Measurements from ENCODE around the gene PRR16. TPM values are rescaled to one million over a fixed set of nuclear protein-coding genes. Genes with fewer than 3 reads are reported as not detected.
A peak's percentile ranks its signal among the peaks of the same experiment; 100 is the strongest.

Gene PRR16
- total RNA-seq, 6 experiments from 2014 or later: 53.5 to 74.0 (median 61.2) TPM

- peaks cover 16% of the 10 kb centered on the region for H3K36me3 Mint-ChIP-seq (ENCODE audit: low read depth)
- TF ChIP-seq CTCF (IDR thresholded peaks at IDR 0.05): no peak
- peaks cover 3% of the 10 kb centered on the region; the same call in 1 of the 2 replicates for H3K27me3 Mint-ChIP-seq (ENCODE audit: insufficient read depth)
- peak; percentile 75 for DNase-seq
- H3K9me3 Mint-ChIP-seq: no peaks in the 10 kb centered on the region
- H3K4me1 Mint-ChIP-seq (ENCODE audit: low read depth): peaks cover 70% of the 10 kb centered on the region
- peak overlapping the region; percentile 84 for H3K27ac Mint-ChIP-seq
- H3K4me3 Mint-ChIP-seq: peak overlapping the region; percentile 80
Observed at GRCh38 chr5:120682851-120683250, 218.8 kb downstream of the PRR16 start.

DNA sequence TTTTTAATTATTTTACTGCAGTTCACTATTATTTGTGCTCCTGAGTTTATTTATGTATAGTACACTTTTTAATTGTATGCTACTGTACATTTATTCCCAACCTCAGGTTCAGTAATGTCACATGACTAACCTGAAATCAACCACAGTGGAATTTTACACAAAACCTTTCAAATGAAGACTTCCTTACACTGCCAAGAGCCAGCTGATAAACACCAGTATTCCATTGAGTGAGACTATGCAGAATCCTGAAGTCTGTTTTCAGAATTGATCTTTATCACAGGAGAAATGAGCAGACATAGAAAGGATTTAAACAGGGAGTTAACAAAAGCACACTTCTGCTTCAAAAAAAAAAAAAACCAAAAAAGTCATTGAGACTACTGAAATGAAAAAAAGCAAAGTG lies 219.5 kb downstream of the PRR16 start:
- H3K4me3 Mint-ChIP-seq: peak overlapping the region; percentile 80; the same call in 1 of the 2 replicates
- peaks cover 63% of the 10 kb centered on the region for H3K4me1 Mint-ChIP-seq (ENCODE audit: low read depth)
- no peaks in the 10 kb centered on the region for H3K9me3 Mint-ChIP-seq
- peaks cover 16% of the 10 kb centered on the region for H3K36me3 Mint-ChIP-seq (ENCODE audit: low read depth)
- DNase-seq: peak; percentile 14
- no peak for TF ChIP-seq CTCF (IDR thresholded peaks at IDR 0.05)
- peak overlapping the region; percentile 84 for H3K27ac Mint-ChIP-seq
- no peaks in the 10 kb centered on the region for H3K27me3 Mint-ChIP-seq (ENCODE audit: insufficient read depth)

GRCh38 chr5:120684213-120684612 lies 220.1 kb downstream of the PRR16 start:
- Mint-ChIP-seq H3K27ac (peak overlapping the region; percentile 84), H3K4me1 (ENCODE audit: low read depth) (peaks cover 57% of the 10 kb centered on the region), H3K36me3 (ENCODE audit: low read depth) (peaks cover 21% of the 10 kb centered on the region), H3K4me3 (peak overlapping the region; percentile 80; the same call in 1 of the 2 replicates), H3K27me3 (ENCODE audit: insufficient read depth) (no peaks in the 10 kb centered on the region), H3K9me3 (no peaks in the 10 kb centered on the region)
- peak; percentile 30 for DNase-seq
- peak; percentile 49 for TF ChIP-seq CTCF (IDR thresholded peaks at IDR 0.05)

DNA sequence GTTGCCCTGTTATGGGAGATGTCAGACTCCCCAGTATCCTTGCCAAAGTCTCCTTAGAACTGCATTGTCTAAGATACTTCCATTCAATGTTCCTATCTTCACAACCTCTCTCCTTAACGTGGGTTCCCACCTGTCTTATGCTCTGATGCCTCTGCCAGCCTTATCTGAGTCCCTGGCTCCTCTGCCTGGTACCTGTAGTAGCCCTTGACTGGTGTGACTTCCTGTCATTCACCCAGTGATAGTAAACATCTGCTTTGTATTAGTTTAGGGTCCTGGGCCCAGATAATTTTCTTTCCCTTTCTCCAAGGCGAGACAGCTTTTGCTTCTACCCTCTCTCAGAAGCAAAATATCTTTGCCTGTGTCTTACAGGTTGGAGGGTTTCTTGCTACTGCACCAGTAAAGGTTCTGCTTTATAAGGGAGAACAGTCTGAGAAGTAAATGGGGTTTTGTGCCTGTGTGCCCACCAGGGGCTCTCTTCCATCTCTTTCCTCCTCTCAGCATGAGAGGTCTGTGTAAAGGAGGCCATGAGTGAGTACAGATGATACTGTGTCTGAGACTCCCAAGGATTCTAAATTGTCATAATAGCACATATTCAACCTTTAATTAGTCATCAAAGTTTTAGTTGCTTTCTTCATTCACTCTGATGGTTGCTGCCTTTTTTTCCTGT lies 220.8 kb downstream of the PRR16 start:
- no peaks in the 10 kb centered on the region for H3K9me3 Mint-ChIP-seq
- H3K36me3 Mint-ChIP-seq (ENCODE audit: low read depth): peaks cover 21% of the 10 kb centered on the region
- H3K27me3 Mint-ChIP-seq (ENCODE audit: insufficient read depth): no peaks in the 10 kb centered on the region
- H3K4me3 Mint-ChIP-seq: peak overlapping the region; percentile 4; the same call in 1 of the 2 replicates
- H3K4me1 Mint-ChIP-seq (ENCODE audit: low read depth): peaks cover 50% of the 10 kb centered on the region
- peak; percentile 15 for DNase-seq
- peak; percentile 62 for TF ChIP-seq CTCF (IDR thresholded peaks at IDR 0.05)
- H3K27ac Mint-ChIP-seq: peak overlapping the region; percentile 84

GRCh38 chr5:120690621-120691407 lies 226.7 kb downstream of the PRR16 start:
- no peak for DNase-seq
- Mint-ChIP-seq H3K4me3 (no peak overlapping the region), H3K9me3 (no peaks in the 10 kb centered on the region), H3K36me3 (ENCODE audit: low read depth) (peaks cover 38% of the 10 kb centered on the region), H3K27me3 (ENCODE audit: insufficient read depth) (peaks cover 2% of the 10 kb centered on the region), H3K4me1 (ENCODE audit: low read depth) (peaks cover 14% of the 10 kb centered on the region), H3K27ac (no peak overlapping the region)
- TF ChIP-seq CTCF (IDR thresholded peaks at IDR 0.05): no peak

Data from HFFc6 (cell line).